HTERT RPE-1 (cell line): ENCODE results near the gene TIMP1.

Experiments
- in situ Hi-C: fragments of 300-500 bp; cut with MboI; formaldehyde crosslinking; loops from 4 replicates; pipeline ENCODE4 v1.14.3; 2020; ENCODE audit warnings: low sequenced_read_pairs

TIMP1 gene

DNA sequence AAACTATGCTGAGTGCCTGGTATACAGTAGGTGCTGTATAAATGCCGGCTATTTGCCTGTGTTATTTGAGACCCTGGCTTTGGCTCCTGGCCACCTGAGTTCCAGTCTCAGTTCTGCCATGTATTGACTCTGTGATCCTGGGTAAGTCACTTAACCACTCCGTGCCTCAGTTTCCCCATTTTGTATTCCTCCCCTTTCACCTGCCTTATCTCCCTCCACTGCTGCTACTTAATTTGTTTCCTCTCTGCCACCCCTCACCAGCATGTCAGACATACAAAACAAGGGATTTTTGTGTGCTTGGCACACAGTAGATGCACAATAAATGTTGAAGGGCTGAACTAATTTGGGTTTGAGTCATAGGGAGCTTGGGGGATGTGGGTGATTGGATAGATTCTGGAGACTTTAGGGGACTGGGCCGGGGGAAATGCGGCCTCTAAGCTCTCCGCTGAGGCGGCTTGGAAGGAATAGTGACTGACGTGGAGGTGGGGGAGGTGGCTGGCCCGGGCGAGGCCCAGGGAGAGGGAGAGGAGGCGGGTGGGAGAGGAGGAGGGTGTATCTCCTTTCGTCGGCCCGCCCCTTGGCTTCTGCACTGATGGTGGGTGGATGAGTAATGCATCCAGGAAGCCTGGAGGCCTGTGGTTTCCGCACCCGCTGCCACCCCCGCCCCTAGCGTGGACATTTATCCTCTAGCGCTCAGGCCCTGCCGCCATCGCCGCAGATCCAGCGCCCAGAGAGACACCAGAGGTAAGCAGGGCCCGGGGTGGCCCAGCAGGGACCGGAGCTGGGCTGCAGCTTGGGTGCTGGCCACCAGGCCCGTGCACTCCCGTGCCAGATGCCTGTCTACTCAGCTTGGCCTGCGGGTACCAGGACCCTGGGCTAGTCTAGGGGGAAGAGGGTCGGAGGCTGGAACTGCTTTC is at the start of gene TIMP1:
Gene TIMP1 (plus strand): TSS at position 706 of the 917 bp plus-strand sequence. CDS start 980 bp downstream, outside the sequence.
- in situ Hi-C loops: no loop called here

DNA sequence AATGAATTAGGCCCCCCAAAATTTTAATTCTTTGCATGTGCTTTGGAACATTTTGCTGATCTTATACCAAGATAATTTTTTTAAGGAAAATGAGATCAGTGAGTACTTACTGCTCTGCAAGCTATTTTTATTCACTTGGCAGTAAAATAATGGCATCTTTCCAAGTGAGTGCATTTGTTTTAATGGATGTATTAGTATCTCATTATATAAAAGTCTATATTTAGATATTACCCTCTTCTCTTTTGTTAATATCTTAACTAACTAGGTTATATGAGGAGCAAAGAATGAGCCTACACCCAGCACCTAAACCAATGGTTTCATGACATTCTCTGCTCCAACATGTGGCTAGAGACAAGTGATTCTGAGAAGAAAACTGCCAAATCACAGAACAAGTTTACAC is 42.4 kb upstream of the TIMP1 start:
- in situ Hi-C loops: no loop called here

DNA sequence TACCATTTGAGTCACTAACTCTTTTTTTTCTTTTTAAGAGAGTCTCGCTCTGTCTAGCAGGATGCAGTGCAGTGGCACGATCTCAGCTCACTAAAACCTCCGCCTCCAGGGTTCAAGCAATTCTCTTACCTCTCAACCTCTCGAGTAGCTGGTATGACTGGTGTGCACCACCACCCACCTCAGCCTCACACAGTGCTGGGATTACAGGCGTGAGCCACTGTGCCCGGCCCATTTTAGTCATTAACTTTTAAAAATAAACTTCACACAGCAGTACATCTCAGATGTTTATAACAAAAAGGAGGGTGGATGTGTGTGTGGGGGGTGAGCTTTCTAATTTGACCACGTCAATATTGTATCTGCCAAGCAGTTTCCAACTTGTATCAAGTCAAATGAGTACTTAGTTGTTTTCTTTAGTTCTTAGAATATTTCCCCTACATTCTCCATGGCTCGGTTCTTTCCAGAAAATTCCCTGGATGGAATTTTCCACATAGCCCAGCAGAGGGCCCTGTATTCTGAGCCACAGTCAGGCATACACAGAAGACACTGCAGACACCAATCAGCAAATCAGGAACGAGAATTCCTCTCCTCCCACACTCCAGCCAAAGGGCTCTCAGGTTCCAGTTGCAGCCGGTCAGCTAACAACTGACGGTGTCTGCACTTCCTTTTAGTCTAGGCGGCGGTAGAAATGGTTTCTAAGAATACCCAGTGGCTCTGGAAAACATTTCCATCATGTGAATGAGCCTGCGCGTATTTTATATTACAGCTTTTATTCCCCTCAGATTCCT is 41.3 kb upstream of the TIMP1 start:
- in situ Hi-C loops: no loop called here

DNA sequence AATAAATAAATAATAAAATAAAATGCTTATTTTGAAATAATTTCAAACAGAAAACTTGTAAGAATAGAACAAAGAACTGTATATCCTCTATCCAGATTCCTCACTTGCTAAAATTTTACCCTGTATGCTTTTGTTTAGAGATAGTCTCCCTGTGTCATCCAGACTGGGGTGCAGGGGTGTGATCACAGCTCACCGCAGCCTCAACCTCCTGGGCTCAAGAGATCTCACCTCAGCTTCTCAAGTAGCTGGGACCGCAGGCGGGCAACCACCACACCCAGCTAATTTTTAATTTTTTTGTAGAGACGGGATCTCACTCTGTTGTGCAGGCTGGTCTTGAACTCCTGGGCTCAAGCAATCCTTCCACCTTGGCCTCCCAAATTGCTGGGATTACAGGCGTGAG is 38.7 kb upstream of the TIMP1 start:
- in situ Hi-C loops: no loop called here

DNA sequence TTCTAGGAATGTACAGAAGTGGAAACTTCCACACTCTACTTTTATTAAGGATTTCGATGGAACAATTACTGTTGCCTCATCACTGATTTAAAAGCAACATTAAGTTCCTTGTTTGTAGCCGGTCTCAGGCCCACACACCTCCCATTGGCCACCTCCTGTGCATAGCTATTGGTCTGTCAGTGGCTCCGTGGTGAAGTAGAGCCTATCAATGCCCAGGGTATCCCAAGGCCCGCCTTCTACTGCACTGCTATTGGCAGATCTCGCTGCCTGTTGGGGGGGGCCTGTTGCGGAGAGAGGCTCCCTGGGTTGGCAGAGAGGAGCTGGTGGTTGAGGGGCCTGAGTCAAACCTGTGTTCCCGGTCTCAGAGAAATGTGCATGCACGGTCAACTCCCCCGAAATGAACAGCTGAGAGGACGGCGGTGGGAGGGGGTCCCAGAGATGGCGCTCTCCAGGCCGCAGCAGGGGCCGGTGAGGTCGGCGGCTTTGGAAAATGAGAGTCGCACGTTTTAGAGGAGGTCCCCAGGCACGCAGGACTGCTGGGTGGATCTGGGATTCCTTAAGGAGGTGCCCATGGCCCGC is 26.1 kb upstream of the TIMP1 start:
- in situ Hi-C loops: no loop called here

DNA sequence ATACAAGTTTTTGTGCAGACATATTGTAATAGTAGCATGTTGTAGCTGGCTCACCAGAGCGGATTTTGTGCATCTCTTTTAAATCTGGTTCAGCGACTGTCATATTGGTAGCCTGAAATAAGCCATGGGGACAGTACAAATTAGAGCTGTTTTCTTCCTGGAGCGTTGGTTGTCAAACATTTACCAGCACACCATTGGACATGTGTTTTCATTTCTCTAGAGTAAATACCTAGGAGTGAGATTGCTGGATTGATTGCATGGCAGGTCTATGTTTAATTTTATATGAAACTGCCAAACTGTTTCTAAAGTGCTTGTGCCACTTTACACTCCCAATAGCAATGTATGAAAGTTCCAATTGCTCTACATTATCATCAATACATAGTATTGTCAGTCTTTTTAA is 23.8 kb upstream of the TIMP1 start:
- in situ Hi-C loops: no loop called here

DNA sequence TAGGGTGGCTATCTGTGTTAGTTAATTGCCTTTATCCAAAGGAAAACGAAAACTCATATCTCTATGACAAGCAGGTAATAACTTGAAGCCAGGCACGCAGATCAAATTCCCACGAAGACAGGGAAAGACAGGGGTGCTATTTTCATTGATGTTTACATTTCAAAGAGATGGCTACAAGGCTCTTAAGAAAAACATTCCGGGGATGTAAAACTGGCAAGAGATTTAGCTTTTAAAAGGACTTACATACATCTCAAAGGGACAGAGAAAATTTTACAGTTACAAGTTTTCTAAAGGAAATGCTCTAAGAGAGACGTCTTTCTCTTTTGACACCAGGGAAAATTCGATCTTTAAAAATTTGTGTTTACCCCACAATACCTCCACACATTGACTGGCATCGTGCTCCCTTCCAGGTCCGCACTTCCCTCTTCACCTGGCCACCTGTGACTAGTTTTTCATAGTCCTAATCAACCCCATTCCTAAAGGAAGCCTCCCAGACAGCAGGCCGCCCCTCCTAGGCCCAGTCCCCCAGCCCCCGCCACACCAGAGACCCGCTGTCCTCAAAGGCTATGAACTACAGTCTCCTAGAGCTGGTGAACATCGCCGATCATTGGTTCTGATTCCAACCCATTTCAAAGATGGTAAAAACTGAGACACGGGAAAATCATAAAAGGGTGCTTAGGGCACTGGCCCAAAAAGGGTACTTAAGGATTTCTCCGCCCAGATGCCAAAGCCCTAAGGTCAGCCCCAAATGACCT is 21.9 kb upstream of the TIMP1 start:
- in situ Hi-C loops: no loop called here

DNA sequence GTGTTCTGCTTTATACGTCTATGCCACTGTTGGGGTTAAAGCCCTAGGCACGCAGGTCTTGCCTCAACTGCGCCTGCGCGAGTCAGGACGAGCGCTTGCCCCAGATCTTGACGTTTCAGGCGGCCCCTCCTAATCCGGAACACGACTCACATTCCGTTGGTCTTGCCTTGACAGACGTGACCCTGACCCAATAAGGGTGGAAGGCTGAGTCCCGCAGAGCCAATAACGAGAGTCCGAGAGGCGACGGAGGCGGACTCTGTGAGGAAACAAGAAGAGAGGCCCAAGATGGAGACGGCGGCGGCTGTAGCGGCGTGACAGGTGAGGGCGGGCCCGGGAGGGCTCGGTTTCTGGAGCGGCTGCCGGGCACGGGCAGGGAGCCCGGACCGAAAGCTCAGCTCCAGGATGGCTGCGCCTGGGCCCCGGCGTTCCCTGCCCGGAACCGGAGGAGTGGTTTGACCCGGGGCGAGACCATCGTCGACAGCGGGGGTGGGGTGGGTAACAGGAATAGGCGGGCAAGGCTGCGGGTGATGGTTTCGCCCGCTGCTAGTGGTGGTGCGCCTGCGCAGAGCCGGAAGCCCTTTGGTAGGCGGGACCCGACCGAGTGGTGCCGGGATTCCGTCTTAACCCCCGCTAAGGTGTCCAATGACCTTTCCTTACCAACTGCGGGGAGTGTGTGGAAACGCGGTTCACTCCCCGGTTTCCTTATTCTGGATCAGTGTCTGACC is 21.1 kb upstream of the TIMP1 start, which contains the start of gene ARAF:
Gene ARAF (plus strand): TSS at position 272 of the 725 bp plus-strand sequence. CDS start 1,763 bp downstream, outside the sequence.
- in situ Hi-C loops: no loop called here

DNA sequence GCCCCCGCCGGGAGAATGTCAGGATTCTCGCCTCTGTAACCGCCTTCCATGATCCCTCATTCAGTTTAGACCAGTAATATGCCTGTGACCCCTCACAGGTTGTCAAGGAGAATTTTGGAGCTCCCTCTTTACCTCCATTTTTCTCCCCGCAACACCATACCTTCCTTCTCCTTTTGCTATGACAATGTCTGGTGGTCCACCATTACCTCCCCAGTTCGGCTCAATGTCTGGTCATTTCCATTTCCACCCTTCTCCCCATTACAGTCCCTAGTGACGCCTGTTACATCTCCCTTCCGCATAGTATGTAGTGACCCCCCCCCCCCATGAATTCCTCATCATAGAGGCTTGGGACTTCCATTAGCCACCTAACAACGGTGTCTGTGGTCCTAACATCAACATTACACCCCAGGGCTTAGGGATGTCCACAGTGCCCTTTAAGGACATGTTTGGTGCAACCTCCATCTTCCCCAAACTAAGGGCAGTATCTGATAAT is 20.5 kb upstream of the TIMP1 start:
- in situ Hi-C loops: no loop called here

DNA sequence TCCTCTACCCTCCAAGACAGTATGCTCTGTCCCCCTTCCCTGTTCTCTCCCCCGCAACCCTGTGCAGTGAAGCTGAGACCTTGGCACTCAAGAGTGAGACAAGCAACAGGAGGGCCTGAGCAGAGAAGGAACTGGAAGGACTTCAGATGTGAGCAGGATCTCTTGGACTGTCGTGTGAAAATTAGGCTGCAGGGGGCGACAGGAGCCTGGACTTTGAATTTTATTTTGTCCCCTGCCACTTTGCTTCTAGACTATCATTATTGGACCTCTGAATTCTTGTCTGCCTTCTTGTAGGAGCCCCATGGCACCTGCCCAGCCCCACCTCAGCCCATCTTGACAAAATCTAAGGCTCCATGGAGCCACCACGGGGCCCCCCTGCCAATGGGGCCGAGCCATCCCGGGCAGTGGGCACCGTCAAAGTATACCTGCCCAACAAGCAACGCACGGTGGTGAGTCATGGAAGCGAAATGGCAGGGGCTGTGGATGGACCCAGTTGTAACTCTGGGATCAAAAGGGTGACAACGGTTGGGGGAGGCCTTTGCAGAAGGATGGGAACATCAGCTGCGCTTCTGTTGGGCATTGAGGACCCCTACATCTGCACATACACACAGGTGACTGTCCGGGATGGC is 19.5 kb upstream of the TIMP1 start:
- in situ Hi-C loops: no loop called here

DNA sequence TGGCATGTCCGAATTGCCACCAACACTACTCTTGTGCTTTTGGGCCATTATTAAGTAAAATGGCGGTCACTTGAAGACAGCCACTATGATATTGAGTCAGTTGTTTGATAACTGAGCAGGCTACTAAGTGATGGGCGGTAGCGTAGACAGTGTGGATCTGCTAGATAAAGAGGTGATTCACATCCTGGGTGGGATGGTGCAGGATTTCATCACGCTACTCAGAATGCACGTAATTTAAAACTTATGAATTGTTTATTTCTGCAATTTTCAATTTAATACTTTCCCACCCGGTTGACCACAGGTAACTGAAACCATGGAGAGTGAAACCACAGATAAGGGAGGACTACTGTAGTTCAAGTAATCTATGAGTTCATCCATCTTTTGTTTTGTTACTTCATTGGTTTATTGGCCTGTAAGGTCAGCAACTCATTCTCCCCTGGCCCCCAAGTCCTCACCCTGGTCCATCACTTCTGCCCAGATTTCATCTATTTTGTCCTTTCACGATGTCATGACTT is 18.4 kb upstream of the TIMP1 start:
- in situ Hi-C loops: no loop called here

DNA sequence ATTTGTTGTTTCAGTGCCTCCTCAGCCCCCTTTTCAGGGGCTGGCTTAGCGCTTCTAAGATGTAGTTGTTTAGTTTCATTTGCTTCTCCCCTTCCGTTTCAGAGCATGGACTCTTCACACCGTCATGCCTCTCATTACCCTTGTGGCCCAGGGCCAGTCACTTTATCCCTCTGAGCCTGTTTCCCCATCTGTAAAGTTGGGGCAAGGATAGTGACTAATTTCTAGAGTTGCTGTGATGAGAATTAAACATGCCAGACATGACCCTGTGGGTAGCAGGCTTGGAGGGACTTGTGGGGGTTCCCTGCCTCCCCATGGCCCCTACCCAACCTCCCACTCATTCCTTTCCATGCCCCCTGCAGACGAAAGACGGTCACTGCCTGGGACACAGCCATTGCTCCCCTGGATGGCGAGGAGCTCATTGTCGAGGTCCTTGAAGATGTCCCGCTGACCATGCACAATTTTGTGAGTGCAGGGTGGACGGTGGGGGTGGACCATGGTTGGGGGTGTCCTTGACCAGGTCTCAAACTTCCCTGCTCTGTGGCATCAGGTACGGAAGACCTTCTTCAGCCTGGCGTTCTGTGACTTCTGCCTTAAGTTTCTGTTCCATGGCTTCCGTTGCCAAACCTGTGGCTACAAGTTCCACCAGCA is 17.7 kb upstream of the TIMP1 start:
- in situ Hi-C loops: no loop called here

DNA sequence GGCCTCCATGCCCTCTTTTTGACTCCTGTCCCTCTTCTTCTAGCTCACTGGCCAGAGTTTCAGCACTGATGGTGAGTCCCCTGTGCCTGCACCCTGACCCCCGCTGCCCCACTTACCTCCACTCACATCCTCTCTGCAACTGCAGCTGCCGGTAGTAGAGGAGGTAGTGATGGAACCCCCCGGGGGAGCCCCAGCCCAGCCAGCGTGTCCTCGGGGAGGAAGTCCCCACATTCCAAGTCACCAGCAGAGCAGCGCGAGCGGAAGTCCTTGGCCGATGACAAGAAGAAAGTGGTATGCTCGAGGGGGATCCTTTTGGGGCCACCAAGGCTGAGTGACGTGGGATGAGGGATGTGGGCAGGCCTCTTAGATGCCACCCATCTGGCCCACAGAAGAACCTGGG is 15.4 kb upstream of the TIMP1 start:
- in situ Hi-C loops: no loop called here

DNA sequence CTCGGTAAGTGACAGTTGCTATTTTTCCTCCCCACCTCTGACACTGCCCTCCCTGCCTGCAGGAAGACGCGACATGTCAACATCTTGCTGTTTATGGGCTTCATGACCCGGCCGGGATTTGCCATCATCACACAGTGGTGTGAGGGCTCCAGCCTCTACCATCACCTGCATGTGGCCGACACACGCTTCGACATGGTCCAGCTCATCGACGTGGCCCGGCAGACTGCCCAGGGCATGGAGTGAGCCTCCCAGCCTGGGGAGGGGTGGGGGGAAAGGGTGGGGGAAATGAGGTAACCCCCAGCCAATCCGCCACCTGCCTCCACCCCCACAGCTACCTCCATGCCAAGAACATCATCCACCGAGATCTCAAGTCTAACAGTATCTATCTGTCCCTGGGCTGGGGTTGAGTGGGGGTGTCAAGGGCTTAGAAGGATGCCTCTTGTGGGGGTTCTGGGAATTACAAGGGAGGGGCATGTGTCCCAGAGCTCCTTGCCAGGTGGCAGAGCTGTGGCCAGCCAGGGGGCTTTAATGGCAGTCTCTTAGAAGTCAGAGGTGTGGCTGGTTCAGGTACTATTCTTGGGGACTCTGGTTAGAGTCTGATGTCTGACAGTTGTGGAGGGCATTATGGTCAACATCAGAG is 13.5 kb upstream of the TIMP1 start:
- in situ Hi-C loops: no loop called here

DNA sequence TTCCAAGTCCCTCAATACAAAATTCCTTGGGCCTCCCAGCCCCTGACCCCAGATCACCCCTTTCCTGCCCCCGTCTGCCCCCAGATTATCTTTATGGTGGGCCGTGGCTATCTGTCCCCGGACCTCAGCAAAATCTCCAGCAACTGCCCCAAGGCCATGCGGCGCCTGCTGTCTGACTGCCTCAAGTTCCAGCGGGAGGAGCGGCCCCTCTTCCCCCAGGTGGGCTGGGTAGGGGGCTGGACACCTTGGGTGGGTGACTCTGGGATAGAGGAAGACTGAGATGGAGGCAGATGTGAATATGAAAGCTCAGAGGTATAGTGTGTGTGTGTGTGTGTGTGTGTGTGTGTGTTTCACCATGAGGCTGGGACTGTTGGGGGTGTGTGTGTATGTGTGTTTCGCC is 11.4 kb upstream of the TIMP1 start:
- in situ Hi-C loops: no loop called here

DNA sequence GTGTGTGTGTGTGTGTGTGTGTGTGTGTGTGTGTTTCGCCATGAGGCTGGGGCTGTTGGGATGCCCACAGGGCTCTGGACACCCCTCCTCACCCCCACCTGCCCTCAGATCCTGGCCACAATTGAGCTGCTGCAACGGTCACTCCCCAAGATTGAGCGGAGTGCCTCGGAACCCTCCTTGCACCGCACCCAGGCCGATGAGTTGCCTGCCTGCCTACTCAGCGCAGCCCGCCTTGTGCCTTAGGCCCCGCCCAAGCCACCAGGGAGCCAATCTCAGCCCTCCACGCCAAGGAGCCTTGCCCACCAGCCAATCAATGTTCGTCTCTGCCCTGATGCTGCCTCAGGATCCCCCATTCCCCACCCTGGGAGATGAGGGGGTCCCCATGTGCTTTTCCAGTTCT is 11.0 kb upstream of the TIMP1 start:
- in situ Hi-C loops: no loop called here

DNA sequence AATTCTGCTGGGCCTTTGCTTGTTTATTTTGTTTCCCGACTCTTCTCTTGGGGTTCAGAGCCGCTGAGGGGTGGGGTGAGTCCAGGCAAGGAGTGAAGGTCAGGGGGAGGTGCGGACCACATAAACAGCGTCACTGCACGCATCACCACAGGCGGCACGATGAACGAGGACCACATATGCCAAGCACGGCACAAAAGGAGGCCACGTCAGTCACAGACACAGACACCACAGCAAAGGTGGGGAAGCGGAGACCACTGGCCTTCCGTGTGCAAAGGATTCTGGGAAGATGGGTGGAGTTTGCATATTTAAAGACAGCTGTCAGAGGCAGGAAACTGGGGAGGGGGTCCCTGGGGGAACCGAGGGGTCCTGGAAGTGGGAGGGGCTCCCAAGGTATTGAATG is 10.3 kb upstream of the TIMP1 start:
- in situ Hi-C loops: no loop called here

DNA sequence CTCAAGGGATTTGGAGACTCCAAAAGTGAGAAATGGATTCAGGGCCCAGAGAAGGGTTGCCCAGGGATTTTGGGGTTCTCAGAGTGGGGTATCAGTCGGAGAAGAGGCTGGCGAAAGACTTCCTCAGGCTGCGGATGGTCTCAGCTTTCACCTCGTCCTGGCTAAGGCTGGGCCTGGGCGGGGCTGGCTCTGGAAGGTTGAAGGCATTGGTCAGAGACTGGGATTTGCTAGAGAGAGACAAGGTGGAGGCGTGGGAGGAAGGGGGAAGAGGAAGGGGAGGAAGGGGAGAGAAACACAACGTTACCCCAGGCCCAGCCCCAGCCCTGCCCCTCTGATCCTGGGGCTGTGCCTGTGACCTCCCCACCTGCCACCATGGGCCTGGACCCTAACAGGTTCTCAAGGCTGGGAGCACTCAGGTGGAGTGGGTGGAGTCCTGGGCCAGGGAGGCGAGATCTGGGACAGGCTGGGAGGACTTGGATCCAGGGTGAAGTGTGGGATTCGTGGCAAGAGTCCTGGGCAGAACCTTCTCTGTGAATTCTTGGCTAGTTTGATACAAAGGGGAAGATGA is 9.4 kb upstream of the TIMP1 start:
- in situ Hi-C loops: no loop called here
